ENCODE measurements around the gene DIP2A.
"Not testable (repeated sequence)": the region's sequence is repeated elsewhere in the genome, so short reads cannot be mapped to it uniquely, and the experiment has no call there.

DIP2A gene

DNA sequence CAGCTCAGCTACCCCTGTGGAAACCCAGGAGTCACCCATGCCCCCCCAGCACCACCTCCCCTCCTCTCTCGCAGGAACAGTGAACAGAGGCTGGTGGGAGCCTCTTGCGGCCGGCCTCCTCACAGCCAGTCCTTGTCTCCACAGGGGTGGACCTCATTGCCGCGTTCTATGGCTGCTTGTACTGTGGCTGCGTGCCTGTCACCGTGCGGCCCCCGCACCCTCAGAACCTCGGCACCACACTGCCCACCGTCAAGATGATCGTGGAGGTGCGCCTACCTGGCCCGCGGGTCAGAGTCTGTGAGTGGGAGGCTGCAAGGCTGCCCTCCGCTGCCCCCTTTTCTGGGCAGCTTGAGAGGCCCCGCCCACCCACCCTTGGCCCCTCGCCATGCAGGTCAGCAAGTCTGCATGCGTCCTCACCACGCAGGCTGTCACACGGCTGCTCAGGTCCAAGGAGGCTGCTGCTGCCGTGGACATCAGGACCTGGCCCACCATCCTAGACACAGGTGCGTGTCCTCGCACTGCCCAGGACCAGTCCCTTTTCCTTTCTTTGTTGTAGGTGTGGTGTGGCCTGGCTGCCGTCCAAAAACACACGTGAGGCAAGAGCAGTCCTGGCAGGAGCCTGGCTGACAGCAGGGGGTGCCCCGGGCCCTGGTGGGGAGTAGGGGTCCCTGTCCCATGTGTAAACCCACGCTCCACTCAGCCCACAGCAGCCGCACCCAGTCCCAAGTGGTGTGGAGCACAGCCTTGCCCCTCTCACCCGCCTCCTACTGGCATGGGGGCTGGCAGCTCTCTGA lies 95.9 kb downstream of the DIP2A start:
- no peak for DNase-seq

DNA sequence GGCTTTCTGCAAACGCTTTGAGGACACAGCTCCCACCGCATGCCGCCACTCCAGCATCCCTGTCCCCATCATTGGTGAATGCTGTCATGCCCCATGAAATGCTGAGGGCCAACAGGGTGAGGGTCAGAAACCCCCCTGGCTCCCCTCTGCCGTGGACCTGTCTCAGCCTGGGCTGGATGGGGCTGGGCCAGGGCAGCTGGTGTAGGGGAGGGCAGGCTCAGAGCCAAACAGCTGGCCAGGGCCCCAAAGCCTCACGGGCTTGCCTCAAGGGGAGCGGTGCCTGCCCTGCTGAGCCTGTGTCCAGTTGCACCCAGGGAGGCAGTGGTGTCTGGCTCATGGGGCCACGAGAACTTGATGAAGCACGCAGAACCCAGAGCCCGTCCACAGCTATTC lies 96.5 kb downstream of the DIP2A start:
- DNase-seq: no peak

DNA sequence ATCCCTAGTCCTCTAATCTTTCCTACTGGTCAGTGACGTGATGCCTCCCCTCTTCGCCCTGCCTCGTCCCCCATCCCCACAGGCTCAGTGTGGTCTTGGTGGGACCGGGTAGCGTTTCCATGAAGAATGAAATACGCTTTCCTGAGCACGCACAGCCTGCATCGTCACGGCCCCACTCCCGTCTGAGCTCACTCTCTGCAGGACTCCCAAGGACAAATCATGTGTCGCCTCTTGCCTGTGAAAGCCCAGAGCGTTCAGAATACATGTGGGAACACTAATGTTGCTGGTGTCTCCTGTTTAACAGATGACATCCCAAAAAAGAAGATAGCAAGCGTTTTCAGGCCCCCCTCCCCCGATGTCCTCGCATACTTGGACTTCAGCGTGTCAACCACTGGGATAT lies 97.0 kb downstream of the DIP2A start:
- DNase-seq: no peak

DNA sequence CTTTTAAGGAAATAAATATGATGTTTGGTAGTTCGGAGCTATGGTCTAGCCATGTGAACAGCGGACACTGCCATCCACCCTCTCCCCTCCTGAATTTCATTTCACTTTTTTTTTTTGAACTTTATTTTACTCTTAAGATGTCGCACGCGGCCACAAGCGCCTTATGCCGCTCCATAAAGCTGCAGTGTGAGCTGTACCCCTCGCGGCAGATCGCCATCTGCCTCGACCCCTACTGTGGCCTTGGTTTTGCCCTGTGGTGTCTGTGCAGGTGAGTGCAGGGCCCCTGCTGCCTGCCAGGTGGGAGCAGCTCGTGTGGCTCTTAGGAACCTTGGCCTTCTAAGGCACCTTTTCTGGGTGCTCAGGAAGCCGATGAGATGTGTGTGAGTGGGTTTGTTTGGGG lies 98.1 kb downstream of the DIP2A start:
- no peak for DNase-seq

DNA sequence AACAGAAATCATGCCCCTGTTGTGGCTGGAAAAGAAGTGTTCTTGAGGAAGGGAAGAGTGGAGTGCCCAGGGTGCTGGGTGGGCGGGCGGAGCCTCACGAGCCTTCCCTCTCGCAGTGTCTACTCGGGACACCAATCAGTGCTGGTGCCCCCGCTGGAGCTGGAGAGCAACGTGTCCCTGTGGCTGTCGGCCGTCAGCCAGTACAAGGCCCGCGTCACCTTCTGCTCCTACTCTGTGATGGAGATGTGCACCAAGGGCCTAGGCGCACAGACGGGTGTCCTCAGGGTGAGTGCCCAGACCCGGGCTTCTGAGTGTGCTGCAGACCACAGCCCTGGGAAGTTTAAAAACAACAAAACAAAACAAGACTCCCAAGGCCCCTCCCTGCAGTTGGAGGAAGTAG lies 98.8 kb downstream of the DIP2A start:
- no peak for DNase-seq

DNA sequence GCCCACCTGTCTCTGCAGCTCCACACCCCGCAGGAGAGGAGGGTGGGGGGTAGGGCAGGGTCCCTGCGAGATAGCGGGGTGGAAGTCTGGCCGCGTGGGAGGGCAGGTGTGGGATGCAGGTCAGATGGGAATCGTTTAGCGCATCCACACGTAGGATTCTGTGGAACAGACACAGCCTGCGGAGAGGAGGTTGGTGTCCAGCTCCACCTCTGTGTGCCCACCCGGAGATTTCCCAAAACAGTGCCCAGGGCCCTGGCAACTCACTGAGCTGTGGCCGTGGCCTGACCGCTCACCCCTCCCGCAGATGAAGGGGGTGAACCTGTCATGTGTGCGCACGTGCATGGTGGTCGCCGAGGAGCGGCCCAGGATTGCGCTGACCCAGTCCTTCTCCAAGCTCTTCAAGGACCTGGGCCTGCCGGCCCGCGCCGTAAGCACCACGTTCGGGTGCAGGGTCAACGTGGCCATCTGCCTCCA lies 99.3 kb downstream of the DIP2A start:
- no peak for DNase-seq

DNA sequence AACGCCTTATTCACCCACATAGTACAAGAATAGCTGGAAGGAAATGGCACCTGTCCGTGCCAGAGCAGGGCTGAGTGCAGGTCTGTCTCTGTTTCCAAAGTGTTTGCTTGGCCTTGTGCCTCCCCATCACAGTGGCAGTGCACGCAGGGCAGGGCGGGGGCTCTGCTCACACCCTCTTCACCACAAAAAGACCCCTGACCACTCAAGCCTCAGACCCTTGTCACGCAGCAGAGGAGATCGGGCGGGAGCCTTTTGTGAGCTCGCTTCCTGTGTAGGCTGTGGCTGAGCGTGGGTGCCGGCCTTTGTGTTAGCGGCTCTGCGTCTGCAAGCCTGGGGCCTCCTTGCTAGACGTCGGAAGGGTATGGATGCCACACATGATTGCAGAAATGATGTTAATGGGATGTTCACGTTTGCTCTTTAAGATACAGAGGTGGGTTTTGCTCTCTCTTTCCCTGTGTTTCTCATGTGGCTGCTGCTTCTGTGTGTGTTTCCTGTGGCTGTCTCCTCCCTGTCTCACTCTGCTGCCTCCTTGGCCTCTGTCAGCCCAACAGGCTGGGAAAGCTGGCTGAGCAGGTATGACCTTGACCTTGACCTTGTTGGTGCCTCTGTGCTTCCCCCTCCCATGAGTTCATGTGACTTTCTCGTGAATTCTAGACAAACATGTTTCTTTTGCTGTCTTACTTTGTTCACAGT lies 100.7 kb downstream of the DIP2A start:
- DNase-seq: no peak

DNA sequence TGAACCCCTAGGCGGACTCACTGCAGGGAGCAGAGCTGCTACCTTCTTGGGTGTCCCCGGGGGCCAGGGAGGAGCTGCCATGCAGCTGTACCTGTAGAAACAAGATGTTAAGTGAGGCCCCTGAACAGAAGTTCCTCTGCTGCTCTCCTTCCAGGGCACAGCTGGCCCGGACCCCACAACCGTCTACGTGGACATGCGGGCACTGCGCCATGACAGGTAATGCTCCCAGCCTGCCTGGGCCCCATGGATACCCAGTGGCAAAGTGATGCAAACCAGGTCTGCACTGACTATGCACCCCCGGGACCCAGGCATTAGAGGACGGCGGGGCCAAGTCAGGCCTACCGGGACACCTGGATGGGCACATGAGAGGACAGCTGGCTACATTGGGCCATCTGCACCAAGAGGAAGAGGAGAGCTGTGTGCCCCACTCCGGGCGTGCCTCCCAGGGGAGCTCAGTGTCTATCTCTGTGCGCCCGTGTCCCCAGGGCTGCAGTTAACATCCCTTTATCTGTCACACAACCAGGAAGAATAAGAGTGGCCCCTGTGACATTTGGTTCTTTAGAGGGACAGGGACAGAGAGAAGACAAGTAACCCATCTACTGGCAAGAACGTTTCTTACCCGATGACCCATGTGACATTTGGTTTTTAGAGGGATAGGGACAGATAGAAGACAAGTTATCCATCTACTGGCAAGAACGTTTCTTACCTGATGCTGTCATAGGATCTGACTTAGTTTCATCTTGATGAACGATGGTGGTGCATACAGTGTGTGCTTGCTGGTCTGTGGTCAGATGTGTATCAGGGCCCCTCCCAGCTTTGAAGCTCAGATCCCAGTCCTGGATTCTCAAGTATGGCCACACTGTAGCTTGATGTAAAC lies 102.1 kb downstream of the DIP2A start:
- DNase-seq: no peak

DNA sequence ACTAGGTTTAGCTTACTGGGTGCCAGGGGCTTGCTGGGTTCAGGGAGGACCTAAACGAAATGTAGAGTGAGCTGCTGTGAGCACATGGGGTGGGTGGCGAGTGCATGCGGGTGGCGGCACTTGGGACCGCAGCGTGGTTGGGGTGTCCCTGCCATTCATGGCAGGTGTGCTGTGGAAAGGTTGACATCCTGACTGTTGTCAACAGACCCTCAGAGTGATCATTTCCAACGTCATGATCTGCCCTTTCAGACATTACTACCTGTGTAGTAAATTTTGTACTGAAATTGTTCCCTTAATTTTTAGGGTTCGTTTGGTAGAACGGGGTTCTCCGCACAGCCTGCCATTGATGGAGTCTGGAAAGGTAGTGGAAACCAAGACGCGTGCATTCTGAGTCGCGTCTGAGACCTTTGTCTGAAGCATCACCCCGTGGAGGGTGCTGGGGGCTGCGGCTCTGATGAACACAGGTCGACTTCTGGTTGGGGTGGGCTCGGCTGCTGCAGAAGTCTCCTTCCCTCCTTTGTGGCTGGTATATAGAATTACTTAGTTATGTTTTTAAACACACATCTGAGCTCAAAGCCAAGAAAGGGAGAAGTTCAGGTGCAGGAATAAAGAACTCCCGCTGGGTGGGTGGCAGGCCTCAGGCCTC lies 102.9 kb downstream of the DIP2A start:
- DNase-seq: no peak

DNA sequence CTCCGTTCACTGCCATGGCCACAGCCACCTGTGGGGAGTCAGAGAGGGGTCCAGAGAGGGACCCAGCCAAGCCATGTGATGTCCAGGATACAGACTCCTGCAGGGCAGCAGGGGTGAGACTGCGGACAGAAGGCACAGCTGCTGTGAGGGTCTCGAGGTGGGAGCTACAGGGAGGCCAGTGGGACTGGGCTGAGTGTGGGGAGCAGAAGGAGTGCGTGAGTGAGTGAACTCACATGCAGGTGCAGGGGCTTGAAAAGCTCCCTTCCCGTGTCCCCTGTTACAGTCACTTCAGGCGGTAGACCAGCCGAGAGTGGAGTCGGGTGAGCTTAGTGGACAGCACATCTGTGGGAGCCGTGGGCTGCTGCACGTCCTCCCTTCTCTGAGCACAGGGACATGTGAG lies 103.8 kb downstream of the DIP2A start:
- no peak for DNase-seq

DNA sequence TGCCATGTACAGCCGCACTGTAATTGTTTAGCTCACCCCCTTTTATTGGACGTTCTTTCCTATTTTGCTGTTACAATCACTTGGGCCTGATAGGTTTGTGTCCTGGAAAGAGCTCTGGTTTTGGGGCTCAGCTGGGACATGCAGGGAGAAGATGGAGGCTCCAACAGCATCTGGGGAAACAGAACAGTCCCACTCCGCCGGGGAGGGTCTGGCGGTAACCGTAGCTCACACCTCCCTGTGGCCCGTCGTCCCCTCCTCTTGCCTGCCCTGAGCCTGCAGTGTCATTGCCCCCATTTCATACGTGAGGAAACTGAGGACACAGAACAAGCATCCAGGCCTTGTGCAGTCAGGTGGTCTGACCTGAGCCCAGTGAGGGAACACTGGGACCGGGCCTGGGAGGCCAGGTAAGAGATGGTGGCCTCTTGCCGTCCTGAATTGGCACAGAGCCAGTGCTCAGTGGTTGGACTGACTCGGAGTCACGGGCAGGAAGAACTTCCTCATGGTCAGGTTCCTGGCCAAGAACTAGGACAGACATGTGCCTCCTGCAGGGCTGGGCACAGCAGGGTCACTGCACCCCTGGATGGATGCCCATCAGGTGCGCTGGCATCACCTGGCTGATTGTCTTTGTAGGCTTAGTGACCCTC lies 104.4 kb downstream of the DIP2A start:
- no peak for DNase-seq

DNA sequence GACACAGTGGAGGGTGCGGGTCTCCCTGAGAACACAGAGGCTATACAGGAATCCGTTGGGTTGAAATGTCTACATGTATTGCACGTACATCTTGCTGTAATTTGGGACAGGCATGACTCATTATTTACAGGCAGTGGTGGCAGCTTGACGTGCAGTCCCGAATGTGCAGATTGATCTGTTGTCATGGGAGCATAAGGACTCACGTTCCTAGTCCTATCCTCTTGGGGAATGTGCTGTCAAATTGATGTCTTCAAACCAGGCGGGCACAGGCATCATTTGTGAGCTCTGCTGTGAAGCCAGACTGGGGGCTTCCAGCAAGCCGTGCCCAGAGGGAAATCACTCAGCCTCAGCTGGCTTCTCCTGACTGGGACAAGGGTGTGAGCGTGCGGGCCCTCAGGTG lies 105.7 kb downstream of the DIP2A start:
- DNase-seq: no peak

DNA sequence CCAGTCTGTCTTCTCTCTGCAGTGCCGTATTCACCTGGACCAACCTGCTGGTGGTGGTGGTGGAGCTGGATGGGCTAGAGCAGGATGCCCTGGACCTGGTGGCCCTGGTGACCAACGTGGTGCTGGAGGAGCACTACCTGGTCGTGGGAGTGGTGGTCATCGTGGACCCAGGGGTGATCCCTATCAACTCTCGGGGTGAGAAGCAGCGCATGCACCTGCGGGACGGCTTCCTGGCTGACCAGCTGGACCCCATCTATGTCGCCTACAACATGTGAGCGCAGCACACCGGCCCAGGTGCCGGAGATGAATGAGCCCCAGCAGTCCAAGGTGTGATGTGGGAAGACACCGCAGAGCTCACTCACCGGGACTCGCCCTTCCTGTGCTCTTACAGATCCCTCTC lies 108.7 kb downstream of the DIP2A start:
- no peak for DNase-seq

DNA sequence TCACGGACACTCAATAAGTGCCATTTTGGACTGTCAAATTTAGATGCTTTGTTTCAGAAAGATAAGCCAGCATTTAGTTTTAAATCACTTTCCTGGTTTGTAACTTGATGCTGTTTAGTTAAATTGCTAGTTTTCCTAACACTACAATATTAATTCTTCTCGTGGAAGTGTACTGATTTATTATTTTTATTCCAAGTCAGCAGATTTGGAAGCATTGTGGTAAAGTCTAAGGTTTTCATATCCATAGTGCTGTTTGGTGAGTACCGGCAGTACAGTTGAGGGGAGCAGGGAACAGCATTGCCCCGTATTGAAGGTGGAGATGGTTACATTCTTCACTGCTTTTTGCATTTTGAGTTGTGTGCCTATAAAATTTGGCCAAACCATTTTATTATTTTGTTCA lies 109.9 kb downstream of the DIP2A start:
- DNase-seq: no peak

DNA sequence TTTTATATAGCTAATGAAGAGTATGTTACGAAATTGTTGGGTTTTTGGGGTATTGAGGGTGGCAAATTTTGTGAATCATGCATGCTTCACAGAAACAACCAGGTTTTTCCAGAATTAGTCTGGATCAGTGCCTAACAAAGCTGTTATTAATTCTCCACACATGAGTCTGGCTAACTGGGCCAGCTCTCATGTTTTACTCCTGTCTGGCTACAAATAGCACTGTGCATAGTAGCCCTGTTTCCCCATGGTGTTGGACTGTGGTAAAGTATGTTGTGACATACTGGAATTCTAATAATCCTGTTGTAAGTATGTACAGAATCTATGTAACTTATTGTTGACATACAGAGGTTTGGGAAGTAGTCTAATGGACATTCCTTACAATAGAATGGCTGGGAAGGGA lies 110.4 kb downstream of the DIP2A start:
- DNase-seq: no peak

DNA sequence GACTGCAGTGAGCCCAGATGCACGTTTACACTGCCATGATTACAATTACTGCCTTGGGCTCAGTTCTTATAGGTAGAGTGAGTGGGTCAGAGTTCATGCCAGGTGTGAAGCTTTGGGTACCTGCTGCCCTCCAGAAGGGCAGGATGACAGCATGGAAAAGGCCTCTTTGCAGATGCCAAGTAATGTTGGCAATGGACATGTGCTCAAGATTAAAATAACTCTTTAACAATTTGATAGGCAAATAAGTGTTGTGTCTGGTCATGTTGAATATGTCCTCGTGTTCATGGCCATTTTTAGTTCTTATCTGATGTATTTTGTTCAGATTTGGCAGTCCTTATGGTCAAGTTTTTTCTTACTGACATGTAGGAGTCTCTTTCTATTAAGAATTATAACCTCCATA lies 111.4 kb downstream of the DIP2A start:
- no peak for DNase-seq

DNA sequence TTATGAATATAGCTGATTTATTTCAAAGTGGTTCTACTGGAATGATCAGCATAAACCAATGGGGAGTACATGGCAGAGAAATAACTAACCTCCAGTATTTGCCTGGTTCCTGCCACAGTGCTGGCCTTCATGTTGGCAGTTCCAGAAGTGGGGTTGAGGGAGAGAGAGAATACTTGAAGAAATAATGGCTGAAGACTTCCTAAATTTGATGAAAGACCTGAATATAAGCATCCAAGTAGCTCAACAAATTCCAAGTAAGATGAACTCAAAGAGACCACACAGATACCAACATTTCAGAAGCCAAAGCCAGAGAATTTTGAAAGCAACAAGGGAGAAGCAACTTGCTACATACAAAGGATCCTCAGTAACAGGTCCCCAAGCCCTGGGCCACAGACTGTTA lies 111.9 kb downstream of the DIP2A start:
- DNase-seq: no peak

DNA sequence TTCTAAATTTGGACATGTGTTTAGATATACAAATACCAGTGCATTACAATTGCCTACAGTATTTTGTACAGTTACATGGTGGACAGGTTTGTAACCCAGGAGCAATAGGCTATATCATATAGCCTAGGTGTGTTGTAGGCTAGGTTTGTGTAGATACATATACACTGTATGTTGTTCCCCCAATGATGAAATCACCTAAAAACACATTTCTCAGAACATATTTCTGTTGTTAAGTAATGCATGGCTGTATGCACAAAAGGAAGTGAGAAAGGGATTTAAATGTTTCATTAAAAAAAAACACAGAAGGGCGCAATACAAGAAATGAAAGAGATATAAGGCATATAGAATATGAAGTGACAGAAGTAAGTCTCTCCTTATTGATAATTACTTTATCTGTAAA lies 114.2 kb downstream of the DIP2A start:
- DNase-seq: no peak

DNA sequence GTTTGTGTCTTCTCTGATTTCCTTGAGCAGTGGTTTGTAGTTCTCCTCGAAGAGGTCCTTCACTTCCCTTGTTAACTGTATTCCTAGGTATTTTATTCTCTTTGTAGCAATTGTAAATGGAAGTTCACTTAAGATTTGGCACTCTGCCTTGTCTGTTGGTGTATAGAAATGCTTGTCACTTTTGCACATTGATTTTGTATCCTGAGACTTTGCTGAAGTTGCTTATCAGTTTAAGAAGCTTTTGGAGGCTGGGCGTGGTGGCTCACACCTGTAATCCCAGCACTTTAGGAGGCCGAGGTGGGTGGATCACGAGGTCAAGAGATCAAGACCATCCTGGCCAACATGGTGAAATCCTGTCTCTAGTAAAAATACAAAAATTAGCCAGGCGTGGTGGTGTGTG lies 119.1 kb downstream of the DIP2A start:
- not testable (repeated sequence) for DNase-seq

DNA sequence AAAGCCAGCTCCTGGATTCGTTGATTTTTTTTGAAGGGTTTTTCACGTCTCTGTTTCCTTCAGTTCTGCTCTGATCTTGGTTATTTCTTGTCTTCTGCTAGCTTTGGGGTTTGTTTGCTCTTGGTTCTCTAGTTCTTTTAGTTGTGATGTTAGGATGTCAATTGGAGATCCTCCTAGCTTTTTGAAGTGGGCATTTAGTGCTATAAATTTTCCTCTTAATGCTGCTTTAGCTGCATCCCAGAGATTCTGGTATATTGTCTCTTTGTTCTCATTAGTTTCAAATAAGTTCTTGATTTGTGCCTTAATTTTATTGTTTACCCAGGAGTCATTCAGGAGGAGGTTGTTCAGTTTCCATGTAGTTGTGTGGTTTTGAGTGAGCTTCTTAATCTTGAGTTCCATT lies 120.7 kb downstream of the DIP2A start:
- not testable (repeated sequence) for DNase-seq

DNA sequence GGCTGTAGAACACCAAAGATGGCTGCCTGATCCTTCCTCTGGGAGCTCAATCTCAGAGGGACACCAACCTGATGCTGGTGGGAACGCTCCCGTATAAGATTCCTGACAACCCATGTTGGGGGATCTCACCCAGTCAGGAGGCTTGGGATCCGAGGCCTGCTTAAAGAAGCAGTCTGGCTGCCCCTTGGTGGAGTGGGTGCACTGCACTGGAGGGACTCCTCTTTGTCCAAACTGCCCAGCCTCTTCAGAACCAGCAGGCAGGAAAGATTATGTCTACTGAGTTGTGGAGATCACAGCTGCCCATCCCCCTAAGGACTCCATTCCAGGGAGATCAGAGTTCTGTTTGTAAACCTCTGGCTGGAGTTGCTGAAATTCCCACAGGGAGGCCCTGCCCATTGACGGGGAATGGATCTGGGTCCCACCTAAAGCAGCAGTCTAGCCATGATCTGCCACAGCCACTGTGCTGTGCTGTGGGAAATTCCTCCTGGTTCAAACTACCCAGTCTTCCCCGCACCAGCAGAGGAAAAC lies 123.2 kb downstream of the DIP2A start:
- no peak for DNase-seq
